AG04450 (cell line): Measurements from ENCODE around the gene RNF19B. TPM values are rescaled to one million over a fixed set of nuclear protein-coding genes. Genes with fewer than 3 reads are reported as not detected.
"Not testable (repeated sequence)": the region's sequence is repeated elsewhere in the genome, so short reads cannot be mapped to it uniquely, and the experiment has no call there.

Source experiments
- CTCF ChIA-PET: fragments of 300-600, 350-600 bp; formaldehyde crosslinking; extraction: SDS; loops from one replicate; lab custom pipeline; 2022; ENCODE audit warnings: antibody characterized with exemption, inconsistent platforms; lab: Charles Lee
- POLR2A ChIA-PET: fragments of 350-600 bp; formaldehyde crosslinking; extraction: SDS; loops from one replicate; lab custom pipeline; 2021; ENCODE audit warnings: antibody characterized with exemption, inconsistent platforms; lab: Yijun Ruan, JAX
- DNase-seq: peaks from one replicate; pipeline ENCODE4 v3.0.0-alpha.2; 2011; ENCODE audit warnings: low read depth, low spot score
- H3K27ac ChIP-seq: one replicate; pipeline ENCODE4 v1.5.1; 2012; ENCODE audit warnings: low read depth, low read length, control low read depth
- H3K27me3 ChIP-seq: one replicate; pipeline ENCODE4 v1.6.0; 2012; ENCODE audit warnings: low read length; ENCODE audit not compliant: control insufficient read depth, insufficient read depth
- H3K4me3 ChIP-seq: 2 replicates; pipeline ENCODE4 v1.5.1; 2011; ENCODE audit warnings: mild to moderate bottlenecking, low read depth, low read length, control low read depth
- H3K9me3 ChIP-seq: 2 replicates; pipeline ENCODE4 v1.5.1; 2012; ENCODE audit warnings: low read length; ENCODE audit not compliant: control insufficient read depth, insufficient read depth
- CTCF ChIP-seq: IDR thresholded peaks from 2 replicates; pipeline ENCODE4 v1.5.1; 2011; ENCODE audit warnings: low read depth, low read length, control low read depth, inconsistent platforms
- polyA plus RNA-seq: library from polyadenylated mRNA; depleted of rRNA; stranded (reverse); fragments of >200 nt; gene quantifications from 2 replicates; pipeline ENCODE4 v1.2.3, GENCODE V29; 2011

Gene RNF19B
- polyA plus RNA-seq, 1 experiment, result 10.1 TPM

- POLR2A ChIA-PET, result interaction anchor here (0.5 kb wide), 1 partner anchor 150 kb away, joined by 3 read pairs; no protein-coding TSS in a partner anchor
- CTCF ChIA-PET, result interaction anchor here (1.1 to 1.2 kb wide), 3 partner anchors 14 to 35 kb away, joined by 4 read pairs; no protein-coding TSS in a partner anchor
- TF ChIP-seq CTCF, result no peak
- no peaks in the 10 kb centered on the region; the same call in 1 of the 2 replicates for H3K9me3 ChIP-seq
- DNase-seq, result no peak
- no peak overlapping the region for H3K4me3 ChIP-seq
- H3K27me3 ChIP-seq, result peaks cover 8% of the 10 kb centered on the region
- H3K27ac ChIP-seq, result no peak overlapping the region
Measured at GRCh38 chr1:32906654-32907053, 58.0 kb downstream of the RNF19B start.

- POLR2A ChIA-PET, CTCF ChIA-PET: not testable (repeated sequence)
Measured at GRCh38 chr1:32905588-32905987, 59.0 kb downstream of the RNF19B start.

GRCh38 chr1:32904797-32905196, 59.8 kb downstream of the RNF19B start:
- no peak overlapping the region for H3K4me3 ChIP-seq
- H3K27ac ChIP-seq, result no peak overlapping the region
- H3K27me3 ChIP-seq, result peaks cover 8% of the 10 kb centered on the region
- POLR2A ChIA-PET, result no interaction called here
- H3K9me3 ChIP-seq, result no peaks in the 10 kb centered on the region; the same call in 1 of the 2 replicates
- CTCF ChIA-PET, result interaction anchor here (0.8 to 1.1 kb wide), 3 partner anchors 11 to 158 kb away, joined by 3 read pairs; no protein-coding TSS in a partner anchor
- TF ChIP-seq CTCF, result no peak
- DNase-seq, result no peak

More at GRCh38 chr1:32905588-32905987, 59.0 kb downstream of the RNF19B start:
- DNase-seq, H3K27ac ChIP-seq, H3K27me3 ChIP-seq, H3K9me3 ChIP-seq, H3K4me3 ChIP-seq: not testable (repeated sequence)

- H3K4me3 ChIP-seq, result no peak overlapping the region
- CTCF ChIA-PET, result interaction anchor here (0.6 to 1.1 kb wide), 4 partner anchors 10 to 159 kb away, joined by 3 read pairs; no protein-coding TSS in a partner anchor
- H3K27me3 ChIP-seq, result peaks cover 8% of the 10 kb centered on the region
- no peak for TF ChIP-seq CTCF
- POLR2A ChIA-PET, result no interaction called here
- no peak for DNase-seq
- H3K9me3 ChIP-seq, result no peaks in the 10 kb centered on the region; the same call in 1 of the 2 replicates
- H3K27ac ChIP-seq, result no peak overlapping the region
Measured at GRCh38 chr1:32903991-32904785, 60.4 kb downstream of the RNF19B start.

- TF ChIP-seq CTCF, result no peak
- peaks cover 8% of the 10 kb centered on the region for H3K27me3 ChIP-seq
- H3K9me3 ChIP-seq, result no peaks in the 10 kb centered on the region; the same call in 1 of the 2 replicates
- no peak overlapping the region for H3K4me3 ChIP-seq
- no peak for DNase-seq
- ChIA-PET POLR2A (interaction anchor here (0.7 kb wide), 1 partner anchor 62 kb away, joined by 3 read pairs; the partner anchor contains the start of gene RNF19B), CTCF (no interaction called here)
- no peak overlapping the region for H3K27ac ChIP-seq
Measured at GRCh38 chr1:32902535-32902920, 62.1 kb downstream of the RNF19B start.
